ENCODE data around the gene ZNF212. TPM values are rescaled to one million over a fixed set of nuclear protein-coding genes. Genes with fewer than 3 reads are reported as not detected.

Gene ZNF212
- total RNA-seq, 2 experiments from 2014 or later: 10.5 to 13.4 TPM

GRCh38 chr7:149217570-149217969, 21.9 kb upstream of the ZNF212 start:
- H3K27ac Mint-ChIP-seq: no peak overlapping the region
- POLR2A ChIA-PET: no interaction called here
- CTCF ChIA-PET: no interaction called here

DNA sequence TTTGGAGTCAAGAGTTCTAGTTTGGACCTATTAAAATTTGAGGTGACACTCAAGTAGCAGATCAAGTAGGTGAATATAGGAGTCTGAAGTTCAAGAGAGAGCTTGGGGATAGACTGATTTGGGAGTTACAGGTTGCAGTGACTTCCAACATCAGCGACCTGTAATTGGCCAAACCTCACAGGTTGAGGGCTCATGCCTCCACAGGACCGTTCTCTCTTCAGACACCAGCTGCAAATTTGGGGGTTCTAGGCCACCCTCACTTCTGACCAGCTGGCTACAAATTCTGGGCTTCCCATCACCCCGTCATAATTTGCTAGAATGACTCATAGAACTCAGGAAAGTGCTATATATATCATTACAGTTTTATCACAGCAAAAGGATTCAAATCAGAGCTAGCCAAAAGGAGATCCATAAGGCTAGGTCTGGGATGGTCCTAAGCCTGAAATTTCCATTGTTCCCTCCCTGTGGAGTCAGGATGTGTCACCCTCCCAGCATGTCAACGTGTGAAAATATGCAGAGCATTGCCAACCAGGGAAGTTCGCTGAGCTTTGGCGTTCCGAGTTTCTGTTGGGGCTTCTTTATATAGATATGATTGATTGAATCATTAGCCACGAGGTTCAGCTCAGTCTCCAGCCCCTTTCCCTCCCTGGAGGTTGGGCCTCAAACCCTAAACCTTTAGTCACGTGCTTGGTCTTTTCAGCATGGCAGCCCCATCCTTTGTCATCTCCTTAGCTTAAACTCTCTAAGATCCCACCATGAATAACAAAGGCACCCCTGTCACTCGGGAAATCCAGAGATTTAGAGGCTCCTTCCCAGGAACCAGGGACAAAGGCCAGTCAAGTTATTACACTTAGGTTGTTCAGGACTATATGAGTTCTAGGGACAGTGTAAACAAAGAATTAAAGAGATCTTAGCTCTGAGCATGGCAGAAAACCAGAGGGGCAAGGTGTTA, 20.7 kb upstream of the ZNF212 start:
- Mint-ChIP-seq H3K9me3 (no peaks in the 10 kb centered on the region), H3K4me1 (ENCODE audit: low read depth) (no peaks in the 10 kb centered on the region), H3K27me3 (no peaks in the 10 kb centered on the region), H3K27ac (peak overlapping the region; percentile 25), H3K36me3 (ENCODE audit: low read depth) (peaks cover 58% of the 10 kb centered on the region), H3K4me3 (no peak overlapping the region)
- CTCF ChIA-PET: interaction anchor here (0.9 to 1.8 kb wide), 5 partner anchors 9 to 23 kb away, joined by 3 to 5 read pairs (median 4); partner anchors contain the start of gene ZNF282
- TF ChIP-seq, protein P1, sequence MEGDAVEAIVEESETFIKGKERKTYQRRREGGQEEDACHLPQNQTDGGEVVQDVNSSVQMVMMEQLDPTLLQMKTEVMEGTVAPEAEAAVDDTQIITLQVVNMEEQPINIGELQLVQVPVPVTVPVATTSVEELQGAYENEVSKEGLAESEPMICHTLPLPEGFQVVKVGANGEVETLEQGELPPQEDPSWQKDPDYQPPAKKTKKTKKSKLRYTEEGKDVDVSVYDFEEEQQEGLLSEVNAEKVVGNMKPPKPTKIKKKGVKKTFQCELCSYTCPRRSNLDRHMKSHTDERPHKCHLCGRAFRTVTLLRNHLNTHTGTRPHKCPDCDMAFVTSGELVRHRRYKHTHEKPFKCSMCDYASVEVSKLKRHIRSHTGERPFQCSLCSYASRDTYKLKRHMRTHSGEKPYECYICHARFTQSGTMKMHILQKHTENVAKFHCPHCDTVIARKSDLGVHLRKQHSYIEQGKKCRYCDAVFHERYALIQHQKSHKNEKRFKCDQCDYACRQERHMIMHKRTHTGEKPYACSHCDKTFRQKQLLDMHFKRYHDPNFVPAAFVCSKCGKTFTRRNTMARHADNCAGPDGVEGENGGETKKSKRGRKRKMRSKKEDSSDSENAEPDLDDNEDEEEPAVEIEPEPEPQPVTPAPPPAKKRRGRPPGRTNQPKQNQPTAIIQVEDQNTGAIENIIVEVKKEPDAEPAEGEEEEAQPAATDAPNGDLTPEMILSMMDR (IDR thresholded peaks at IDR 0.05): no peak
- no peak for ATAC-seq
- intact Hi-C loops (cut with micrococcal nuclease): no loop called here
- DNase-seq: no peak
- POLR2A ChIA-PET: interaction anchor here (0.8 kb wide), 1 partner anchor 8 kb away, joined by 3 read pairs; no protein-coding TSS in a partner anchor

More at GRCh38 chr7:149217570-149217969, 21.9 kb upstream of the ZNF212 start:
- TF ChIP-seq, protein P1 (IDR thresholded peaks at IDR 0.05): no peak
- H3K4me3 Mint-ChIP-seq: no peak overlapping the region
- H3K9me3 Mint-ChIP-seq: no peaks in the 10 kb centered on the region
- H3K27me3 Mint-ChIP-seq: no peaks in the 10 kb centered on the region
- ATAC-seq: no peak
- no peaks in the 10 kb centered on the region for H3K4me1 Mint-ChIP-seq (ENCODE audit: low read depth)
- DNase-seq: no peak
- H3K36me3 Mint-ChIP-seq (ENCODE audit: low read depth): peaks cover 55% of the 10 kb centered on the region
- intact Hi-C loops (cut with micrococcal nuclease): no loop called here

GRCh38 chr7:149220534-149220933, 18.9 kb upstream of the ZNF212 start:
- TF ChIP-seq, protein P1 (IDR thresholded peaks at IDR 0.05): no peak
- no peak overlapping the region for H3K27ac Mint-ChIP-seq
- no peaks in the 10 kb centered on the region for H3K27me3 Mint-ChIP-seq
- ATAC-seq (no peak), DNase-seq (no peak)
- POLR2A ChIA-PET: no interaction called here
- H3K4me3 Mint-ChIP-seq: no peak overlapping the region
- intact Hi-C loops (cut with micrococcal nuclease): no loop called here
- no peaks in the 10 kb centered on the region for H3K4me1 Mint-ChIP-seq (ENCODE audit: low read depth)
- H3K36me3 Mint-ChIP-seq (ENCODE audit: low read depth): peaks cover 54% of the 10 kb centered on the region
- CTCF ChIA-PET: no interaction called here
- H3K9me3 Mint-ChIP-seq: no peaks in the 10 kb centered on the region

DNA sequence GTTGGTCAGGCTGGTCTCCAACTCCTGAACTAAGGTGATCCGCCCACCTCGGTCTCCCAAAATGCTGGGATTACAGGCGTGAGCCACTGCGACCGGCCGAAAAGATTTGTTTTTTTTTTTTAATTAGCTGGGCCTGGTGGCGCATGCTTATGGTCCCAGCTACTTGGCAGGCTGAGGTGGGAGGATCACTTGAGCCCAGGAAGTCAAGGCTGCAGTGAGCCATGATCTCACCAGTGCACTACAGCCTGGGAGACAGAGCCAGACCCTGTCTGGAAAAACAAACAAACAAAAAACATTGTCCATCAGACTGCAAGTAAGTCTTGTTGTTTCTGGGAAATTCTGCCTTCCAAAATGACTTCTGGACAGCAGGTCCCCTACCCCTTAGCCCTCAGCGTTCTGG, 16.3 kb upstream of the ZNF212 start:
- TF ChIP-seq, protein P1 (IDR thresholded peaks at IDR 0.05): no peak
- Mint-ChIP-seq H3K36me3 (ENCODE audit: low read depth) (peaks cover 51% of the 10 kb centered on the region), H3K4me1 (ENCODE audit: low read depth) (no peaks in the 10 kb centered on the region), H3K4me3 (no peak overlapping the region), H3K27me3 (no peaks in the 10 kb centered on the region), H3K27ac (no peak overlapping the region), H3K9me3 (no peaks in the 10 kb centered on the region)
- ATAC-seq: no peak
- POLR2A ChIA-PET: interaction anchor here (1.3 kb wide), 1 partner anchor 8 kb away, joined by 3 read pairs; no protein-coding TSS in a partner anchor
- DNase-seq: no peak
- CTCF ChIA-PET: interaction anchor here (1.3 kb wide), 1 partner anchor 9 kb away, joined by 4 read pairs; no protein-coding TSS in a partner anchor
- intact Hi-C loops (cut with micrococcal nuclease): no loop called here

GRCh38 chr7:149223761-149224160, 15.7 kb upstream of the ZNF212 start:
- H3K27ac Mint-ChIP-seq: no peak overlapping the region
- POLR2A ChIA-PET: interaction anchor here (1.0 kb wide), 1 partner anchor 25 kb away, joined by 3 read pairs; no protein-coding TSS in a partner anchor
- TF ChIP-seq, protein P1 (IDR thresholded peaks at IDR 0.05): no peak
- no peaks in the 10 kb centered on the region for H3K4me1 Mint-ChIP-seq (ENCODE audit: low read depth)
- ATAC-seq (no peak), DNase-seq (no peak)
- no peaks in the 10 kb centered on the region for H3K27me3 Mint-ChIP-seq
- H3K9me3 Mint-ChIP-seq: no peaks in the 10 kb centered on the region
- CTCF ChIA-PET: no interaction called here
- H3K36me3 Mint-ChIP-seq (ENCODE audit: low read depth): peaks cover 46% of the 10 kb centered on the region
- no peak overlapping the region for H3K4me3 Mint-ChIP-seq
- intact Hi-C loops (cut with micrococcal nuclease): no loop called here
